K562 (cell line): ENCODE results near the gene ALB. TPM values are rescaled to one million over a fixed set of nuclear protein-coding genes. Genes with fewer than 3 reads are reported as not detected.
A peak's percentile ranks its signal among the peaks of the same experiment; 100 is the strongest.

Experiments
- ATAC-seq: fragments of 200-7000 bp; cut with Tn5 transposase; 3 replicates; pipeline ENCODE4 v1.9.1; 2020; ENCODE audit warnings: moderate library complexity
- BruUV-seq: library from RNA; stranded (reverse); fragments of 400-500 nt; replicated peaks from 2 replicates; lab custom pipeline; 2021; lab: Mats Ljungman, UMichigan
- CTCF ChIA-PET: fragments of 300-600 bp; formaldehyde crosslinking; extraction: SDS; loops from one replicate; lab custom pipeline; 2021; ENCODE audit warnings: low intra/inter-chr PET ratio; lab: Yijun Ruan, JAX
- POLR2A ChIA-PET: fragments of 300-600, 350-650 bp; sonication (Branson Sonifier 250); formaldehyde crosslinking; extraction: SDS; loops from one replicate; lab custom pipeline; 2021; ENCODE audit warnings: antibody characterized with exemption, inconsistent platforms; lab: Yijun Ruan, JAX
- DNase-seq, 4 experiments: peaks; one replicate each; pipeline versions ENCODE4 v3.0.0 to v3.0.0-alpha.2; 2011 to 2018; ENCODE audit warnings: low spot score in 3 of 4, mixed read lengths in 3 of 4; ENCODE audit errors: extremely low read depth in 1 of 4
- FAIRE-seq: peaks from 2 replicates; lab custom pipeline; 2011; peaks lifted over from hg19 to GRCh38; lab: Jason Lieb, UNC
- H2AFZ ChIP-seq: 2 replicates; pipeline ENCODE4 v1.6.0; 2011; ENCODE audit warnings: low read depth, low read length, control low read depth, inconsistent platforms
- H3K27ac ChIP-seq: fragments of 200-600 bp; 3 replicates; pipeline ENCODE4 v1.8.0; 2011; ENCODE audit warnings: low read depth, mild to moderate bottlenecking, control low read depth, inconsistent platforms, low read length, moderate library complexity, mixed read lengths; ENCODE audit errors: extremely low read depth
- H3K27me3 ChIP-seq, 2 experiments: fragments of 300-600 bp in 1 of 2; 2 replicates in 1 of 2; 3 replicates in 1 of 2; pipeline versions ENCODE4 v1.6.0 to v1.8.0; 2011; ENCODE audit warnings: inconsistent platforms in 2 of 2, low read length in 2 of 2, mild to moderate bottlenecking in 1 of 2, mixed read lengths in 1 of 2, moderate library complexity in 1 of 2; ENCODE audit not compliant: control insufficient read depth in 2 of 2, insufficient read depth in 2 of 2
- H3K36me3 ChIP-seq: fragments of 300-600 bp; 3 replicates; pipeline ENCODE4 v1.8.0; 2011; ENCODE audit warnings: mild to moderate bottlenecking, low read length, inconsistent platforms; ENCODE audit not compliant: control insufficient read depth, insufficient read depth
- H3K4me1 ChIP-seq, 2 experiments: fragments of 200-600 bp in 1 of 2; replicated peaks in 1 of 2; 2 replicates in 1 of 2; 3 replicates in 1 of 2; pipeline versions ENCODE4 v1.5.1 to v1.8.0; 2011; ENCODE audit warnings: inconsistent platforms in 2 of 2, low read length in 2 of 2, mild to moderate bottlenecking in 1 of 2, mixed read lengths in 1 of 2, moderate library complexity in 1 of 2; ENCODE audit not compliant: control insufficient read depth in 2 of 2, insufficient read depth in 2 of 2
- H3K4me2 ChIP-seq: 2 replicates; pipeline ENCODE4 v1.6.1; 2011; ENCODE audit warnings: low read length, control low read depth, inconsistent platforms, mixed read lengths; ENCODE audit not compliant: insufficient read depth
- H3K4me3 ChIP-seq: fragments of 200-600 bp; sonication (generic), shearing (Covaris generic); 2 replicates; pipeline ENCODE4 v1.5.1; 2016; ENCODE audit warnings: control low read depth, inconsistent platforms
- H3K79me2 ChIP-seq: fragments of 200-600 bp; 3 replicates; pipeline ENCODE4 v1.8.0; 2011; ENCODE audit warnings: low read length, inconsistent platforms; ENCODE audit not compliant: control insufficient read depth, insufficient read depth
- H3K9ac ChIP-seq, 2 experiments: 2 replicates each; pipeline versions ENCODE4 v1.6.0 to v1.6.1; 2011; ENCODE audit warnings: low read depth in 2 of 2, low read length in 2 of 2, control low read depth in 1 of 2, inconsistent platforms in 1 of 2, mild to moderate bottlenecking in 1 of 2, mixed read lengths in 1 of 2; ENCODE audit not compliant: insufficient read depth in 1 of 2
- H3K9me1 ChIP-seq: one replicate; pipeline ENCODE4 v1.6.0; 2011; ENCODE audit warnings: inconsistent platforms, mild to moderate bottlenecking, low read length, moderate library complexity; ENCODE audit not compliant: control insufficient read depth, insufficient read depth
- H3K9me3 ChIP-seq: replicated peaks from 2 replicates; pipeline ENCODE4 v1.5.1; 2011; ENCODE audit warnings: low read depth, low read length, inconsistent platforms; ENCODE audit not compliant: control insufficient read depth, insufficient read depth
- H4K20me1 ChIP-seq: replicated peaks from 2 replicates; pipeline ENCODE4 v1.6.1; 2011; ENCODE audit warnings: low read length, inconsistent platforms, mixed read lengths; ENCODE audit not compliant: control insufficient read depth, insufficient read depth
- C11orf30 ChIP-seq: fragments of 450-650 bp; IDR thresholded peaks from 2 replicates; pipeline ENCODE4 v1.6.1; 2016; ENCODE audit warnings: low read depth, mild to moderate bottlenecking
- ETS2 ChIP-seq: IDR thresholded peaks from 2 replicates; pipeline ENCODE4 v1.6.1; 2016; ENCODE audit warnings: borderline replicate concordance, missing genetic modification characterization, mild to moderate bottlenecking, moderate library complexity, missing compliant biosample characterization; ENCODE audit not compliant: poor library complexity, severe bottlenecking
- MAFF ChIP-seq: IDR thresholded peaks from 2 replicates; pipeline ENCODE4 v1.6.1; 2012; ENCODE audit warnings: low read length, improper control_type of control experiment
- MAFG ChIP-seq: fragments of 450-650 bp; conservative IDR thresholded peaks from 2 replicates; pipeline ENCODE4 v1.6.1; 2016; ENCODE audit warnings: missing genetic modification characterization, missing compliant biosample characterization
- PKNOX1 ChIP-seq: fragments of 450-650 bp; IDR thresholded peaks from 2 replicates; pipeline ENCODE4 v1.6.1; 2016
- PREB ChIP-seq: sonication (generic); formaldehyde crosslinking; IDR thresholded peaks from 2 replicates; pipeline ENCODE4 v1.8.1; 2023; ENCODE audit warnings: mild to moderate bottlenecking, missing genetic modification reagents
- SMARCE1 ChIP-seq: fragments of 450-650 bp; IDR thresholded peaks from 2 replicates; pipeline ENCODE4 v1.7.1; 2016; ENCODE audit warnings: mild to moderate bottlenecking
- SP2 ChIP-seq: IDR thresholded peaks from 2 replicates; pipeline ENCODE4 v1.6.1; 2011; ENCODE audit warnings: mild to moderate bottlenecking, low read depth, low read length, moderate library complexity; ENCODE audit not compliant: poor library complexity, severe bottlenecking; ENCODE audit errors: extremely low read depth
- ZNF277 ChIP-seq: fragments of 250-450 bp; sonication (Bioruptor Pico); IDR thresholded peaks from 2 replicates; pipeline ENCODE4 v1.8.0; 2022; ENCODE audit warnings: inconsistent platforms, mild to moderate bottlenecking, moderate library complexity, borderline replicate concordance
- ZNF316 ChIP-seq: fragments of 450-650 bp; IDR thresholded peaks from 2 replicates; pipeline ENCODE4 v1.6.1; 2016
- WGBS: fragments of 100-300 bp; shearing (Covaris generic); methylation state at CpG from one replicate; pipeline ENCODE4 v1.1.6; 2016; ENCODE audit warnings: low coverage, mixed read lengths; ENCODE audit not compliant: insufficient coverage; ENCODE audit errors: missing lambda C conversion rate; 5-methylcytosine and 5-hydroxymethylcytosine counted together
- in situ Hi-C: fragments of 300-500 bp; cut with MboI; formaldehyde crosslinking; loops from 4 replicates; pipeline ENCODE4 v1.15.0; 2018; ENCODE audit warnings: inconsistent platforms, mixed read lengths
- intact Hi-C: fragments of 100-400 bp; cut with micrococcal nuclease; formaldehyde crosslinking; loops from 2 replicates; pipeline ENCODE4 v1.14.2; 2022
- polyA plus RNA-seq, 8 experiments: library from polyadenylated mRNA; depleted of rRNA in 4 of 8; stranded (reverse) in 5 of 8; unstranded in 3 of 8; fragments of >200 nt; fragmentation: Nextera tagmentation in 2 of 8; fragmentation: Illumina TruSeq in 1 of 8; extraction: Ambion mirVana in 2 of 8; extraction: Trizol in 1 of 8; gene quantifications; 2 replicates each; pipeline versions ENCODE4 v1.2.1 to v1.2.3, GENCODE V29; 2011 to 2014; ENCODE audit warnings: inconsistent platforms in 1 of 8, missing spikeins in 1 of 8
- total RNA-seq, 7 experiments: library from RNA; depleted of rRNA in 6 of 7; stranded (reverse); fragments of >200 nt in 6 of 7; fragmentation: Illumina TruSeq in 2 of 7; extraction: Trizol in 2 of 7; gene quantifications; 2 replicates each; pipeline versions ENCODE4 v1.2.1 to v1.2.3, GENCODE V29; 2011 to 2021; ENCODE audit warnings: low replicate concordance in 1 of 7

ALB gene
- total and polyA plus RNA-seq, 9 of the 15 experiments (the other 6 are each of a cell fraction or from before 2014, with no cell fraction given) = 0.04 to 18.5 (median 0.20) TPM; not detected in 2

- no peaks in the 10 kb centered on the region for H3K27me3 ChIP-seq
- H3K36me3 ChIP-seq = no peaks in the 10 kb centered on the region
- in situ Hi-C loops = no loop called here
- H3K9ac ChIP-seq = no peak overlapping the region
- FAIRE-seq (no peak), DNase-seq (no peak), ATAC-seq (no peak)
- intact Hi-C loops = no loop called here
- no peaks in the 10 kb centered on the region for H3K9me1 ChIP-seq
- no TSS peak for BruUV-seq
- ChIA-PET POLR2A (no interaction called here), CTCF (no interaction called here)
- H3K9me3 ChIP-seq = no peaks in the 10 kb centered on the region
- H3K4me2 ChIP-seq = no peak overlapping the region
- H3K79me2 ChIP-seq = no peaks in the 10 kb centered on the region
- no peak overlapping the region for H2AFZ ChIP-seq
- no peak overlapping the region for H3K27ac ChIP-seq
- H3K4me3 ChIP-seq = no peak overlapping the region
- no peaks in the 10 kb centered on the region for H3K4me1 ChIP-seq
- 91% methylated on average over 1 of the region's 1 CpG for WGBS
- TF ChIP-seq SP2 (no peak), SMARCE1 (no peak), MAFF (peak; percentile 51; the same call in 1 of the 2 replicates), ZNF277 (CRISPR knock-in tag) (no peak), PKNOX1 (no peak), MAFG (tag) (peak; percentile 66), ETS2 (tag) (no peak), C11orf30 (peak; percentile 65), PREB (CRISPR knock-in tag) (no peak), ZNF316 (peak; percentile 76)
- no peaks in the 10 kb centered on the region for H4K20me1 ChIP-seq
Measured at GRCh38 chr4:73406548-73406875, 2.4 kb downstream of the ALB start.
